Measurements from ENCODE around the gene ATP8A2. TPM values are rescaled to one million over a fixed set of nuclear protein-coding genes. Genes with fewer than 3 reads are reported as not detected.

Gene ATP8A2
- total RNA-seq, 1 donor from 2014 or later = 39.1 TPM

DNA sequence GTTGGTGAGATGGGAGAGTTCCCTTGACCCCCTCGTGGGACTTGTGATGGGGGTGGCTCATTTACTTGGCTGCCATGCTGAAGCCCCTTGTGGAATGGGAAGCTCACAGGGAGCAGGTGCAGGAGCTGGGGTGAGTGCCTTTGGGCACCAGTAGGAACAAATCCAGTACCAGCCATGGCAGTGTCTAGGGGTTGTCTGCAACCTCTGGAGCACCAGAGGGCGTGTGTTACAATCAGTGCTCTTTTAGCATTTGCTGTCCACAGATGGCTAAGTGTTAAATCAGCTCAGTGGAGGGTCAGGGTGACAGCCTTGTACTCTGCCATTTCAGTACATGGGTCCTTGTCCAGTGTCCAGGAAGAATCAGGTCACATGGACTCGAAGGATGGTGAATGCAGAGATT lies 75.6 kb downstream of the ATP8A2 start:
- Mint-ChIP-seq H3K36me3 (peaks cover 6% of the 10 kb centered on the region), H3K4me3 (no peak overlapping the region), H3K4me1 (peaks cover 20% of the 10 kb centered on the region), H3K27me3 (ENCODE audit: low read depth) (no peaks in the 10 kb centered on the region), H3K9me3 (peaks cover 21% of the 10 kb centered on the region), H3K27ac (no peak overlapping the region)
- TF ChIP-seq, protein P1, sequence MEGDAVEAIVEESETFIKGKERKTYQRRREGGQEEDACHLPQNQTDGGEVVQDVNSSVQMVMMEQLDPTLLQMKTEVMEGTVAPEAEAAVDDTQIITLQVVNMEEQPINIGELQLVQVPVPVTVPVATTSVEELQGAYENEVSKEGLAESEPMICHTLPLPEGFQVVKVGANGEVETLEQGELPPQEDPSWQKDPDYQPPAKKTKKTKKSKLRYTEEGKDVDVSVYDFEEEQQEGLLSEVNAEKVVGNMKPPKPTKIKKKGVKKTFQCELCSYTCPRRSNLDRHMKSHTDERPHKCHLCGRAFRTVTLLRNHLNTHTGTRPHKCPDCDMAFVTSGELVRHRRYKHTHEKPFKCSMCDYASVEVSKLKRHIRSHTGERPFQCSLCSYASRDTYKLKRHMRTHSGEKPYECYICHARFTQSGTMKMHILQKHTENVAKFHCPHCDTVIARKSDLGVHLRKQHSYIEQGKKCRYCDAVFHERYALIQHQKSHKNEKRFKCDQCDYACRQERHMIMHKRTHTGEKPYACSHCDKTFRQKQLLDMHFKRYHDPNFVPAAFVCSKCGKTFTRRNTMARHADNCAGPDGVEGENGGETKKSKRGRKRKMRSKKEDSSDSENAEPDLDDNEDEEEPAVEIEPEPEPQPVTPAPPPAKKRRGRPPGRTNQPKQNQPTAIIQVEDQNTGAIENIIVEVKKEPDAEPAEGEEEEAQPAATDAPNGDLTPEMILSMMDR (IDR thresholded peaks at IDR 0.05; ENCODE audit: unreplicated experiment) = no peak
- no peak for DNase-seq (ENCODE audit: low spot score in 2 of 2, unreplicated experiment in 2 of 2)

DNA sequence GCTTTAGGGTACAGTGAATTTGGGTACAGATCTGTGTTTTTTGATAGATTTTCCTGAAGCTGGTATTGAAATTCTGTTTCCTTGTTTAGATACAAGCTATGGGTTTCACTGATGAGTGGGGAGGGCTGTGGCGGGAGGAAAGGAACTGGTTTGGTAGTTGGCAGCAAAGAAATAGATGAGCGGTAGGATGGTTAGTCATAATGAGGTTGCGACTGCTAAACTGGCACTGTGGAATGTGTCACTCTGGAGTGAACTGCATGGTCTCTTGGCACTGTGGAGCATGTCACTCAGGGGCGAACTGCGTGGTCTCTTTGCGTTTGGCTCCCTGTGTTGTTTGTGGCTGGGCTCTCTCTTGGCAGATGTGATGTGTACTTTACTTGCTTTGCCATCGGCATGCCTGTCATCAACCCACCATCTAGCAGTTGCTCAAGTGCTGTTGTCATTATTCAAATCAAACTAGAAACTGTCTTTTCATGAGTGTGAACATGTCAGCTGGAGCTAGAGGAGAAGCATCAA lies 82.1 kb downstream of the ATP8A2 start:
- Mint-ChIP-seq H3K4me3 (no peak overlapping the region), H3K4me1 (peaks cover 6% of the 10 kb centered on the region), H3K36me3 (no peaks in the 10 kb centered on the region), H3K27me3 (ENCODE audit: low read depth) (peaks cover 6% of the 10 kb centered on the region), H3K9me3 (peaks cover 7% of the 10 kb centered on the region), H3K27ac (no peak overlapping the region)
- TF ChIP-seq, protein P1 (IDR thresholded peaks at IDR 0.05; ENCODE audit: unreplicated experiment) = no peak
- no peak for DNase-seq (ENCODE audit: low spot score in 2 of 2, unreplicated experiment in 2 of 2)

DNA sequence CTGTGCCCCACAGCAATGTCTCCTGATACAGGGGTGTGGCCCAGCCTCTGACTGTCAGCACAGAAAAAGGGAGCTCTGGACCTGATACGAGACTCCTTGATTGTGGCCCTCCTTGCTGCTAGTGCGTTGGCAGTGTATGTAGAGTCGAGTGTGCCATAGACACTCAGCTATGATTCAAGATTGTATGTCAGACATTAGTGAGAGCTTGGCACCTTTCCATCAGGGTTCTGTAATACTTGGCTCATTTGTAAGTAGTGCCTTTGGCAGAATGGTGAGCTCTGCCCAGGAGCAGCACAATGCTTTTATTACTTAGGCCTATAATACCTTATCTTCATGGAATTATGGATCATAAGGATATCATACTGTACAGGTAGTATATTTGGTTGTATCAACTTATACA lies 83.4 kb downstream of the ATP8A2 start:
- Mint-ChIP-seq H3K9me3 (peaks cover 7% of the 10 kb centered on the region), H3K27ac (no peak overlapping the region), H3K36me3 (no peaks in the 10 kb centered on the region), H3K4me3 (no peak overlapping the region), H3K4me1 (peaks cover 6% of the 10 kb centered on the region), H3K27me3 (ENCODE audit: low read depth) (peaks cover 6% of the 10 kb centered on the region)
- no peak for DNase-seq (ENCODE audit: low spot score in 2 of 2, unreplicated experiment in 2 of 2)
- TF ChIP-seq, protein P1 (IDR thresholded peaks at IDR 0.05; ENCODE audit: unreplicated experiment) = no peak

DNA sequence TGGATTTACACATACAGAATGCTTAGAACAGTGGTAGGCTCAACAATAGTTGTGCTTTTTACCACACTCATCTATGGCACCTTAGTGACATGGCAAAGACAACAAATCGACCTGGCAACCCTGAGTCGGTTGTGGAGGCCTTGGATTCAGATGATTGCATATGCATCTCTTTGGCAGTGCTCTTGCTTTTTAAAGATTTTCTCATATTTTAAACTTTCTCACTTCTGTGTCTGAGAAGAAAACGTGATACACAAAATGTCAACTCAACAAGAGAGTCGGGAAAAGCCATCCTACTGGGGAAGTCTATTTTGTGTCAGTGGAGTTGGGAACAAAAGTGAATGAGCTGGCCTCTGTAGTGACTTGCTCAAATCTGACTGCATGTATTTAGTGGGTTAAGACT lies 85.8 kb downstream of the ATP8A2 start:
- Mint-ChIP-seq H3K27me3 (ENCODE audit: low read depth) (peaks cover 6% of the 10 kb centered on the region), H3K4me3 (no peak overlapping the region), H3K4me1 (peaks cover 6% of the 10 kb centered on the region), H3K36me3 (no peaks in the 10 kb centered on the region), H3K9me3 (no peaks in the 10 kb centered on the region), H3K27ac (no peak overlapping the region)
- no peak for DNase-seq (ENCODE audit: low spot score in 2 of 2, unreplicated experiment in 2 of 2)
- TF ChIP-seq, protein P1 (IDR thresholded peaks at IDR 0.05; ENCODE audit: unreplicated experiment) = no peak

DNA sequence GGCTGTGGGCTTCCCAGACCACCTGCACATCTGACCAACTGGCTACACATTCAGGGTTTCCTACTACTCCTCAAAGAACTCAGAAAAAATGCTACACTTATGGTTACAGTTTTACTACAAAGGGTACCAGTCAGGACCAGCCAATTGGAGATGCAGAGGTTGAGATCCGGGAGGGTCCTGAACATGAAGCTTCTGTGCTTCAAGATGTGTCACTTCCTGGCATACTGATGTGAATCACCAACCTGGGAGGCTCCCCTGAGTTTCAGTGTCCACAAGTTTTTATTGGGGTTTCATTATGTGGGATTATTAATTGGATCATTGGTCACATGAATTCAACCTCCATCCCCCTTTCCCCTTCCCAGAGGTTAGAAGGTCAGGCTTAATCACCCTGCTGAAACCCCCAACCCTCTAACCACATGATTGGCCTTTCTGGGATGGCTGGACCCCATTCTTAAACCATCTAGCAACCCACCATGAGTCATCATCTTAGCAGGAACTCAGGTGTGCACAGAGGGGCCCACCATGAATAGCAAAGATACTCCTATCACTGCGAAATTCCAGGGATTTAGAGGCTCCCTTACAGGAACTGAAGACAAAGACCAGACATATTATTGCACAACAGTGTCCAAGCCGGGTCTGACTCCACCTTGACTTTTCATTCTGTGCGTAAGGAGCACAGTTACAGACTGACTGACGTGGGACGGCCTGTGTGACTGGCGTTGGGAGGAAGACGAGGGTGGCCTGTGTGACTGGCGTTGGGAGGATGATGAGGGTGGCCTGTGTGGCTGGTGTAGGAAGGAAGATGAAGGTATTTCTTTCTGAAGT lies 90.7 kb downstream of the ATP8A2 start:
- no peaks in the 10 kb centered on the region for H3K36me3 Mint-ChIP-seq
- no peak for DNase-seq (ENCODE audit: low spot score in 2 of 2, unreplicated experiment in 2 of 2)
- H3K27ac Mint-ChIP-seq = no peak overlapping the region
- TF ChIP-seq, protein P1 (IDR thresholded peaks at IDR 0.05; ENCODE audit: unreplicated experiment) = no peak
- H3K9me3 Mint-ChIP-seq = no peaks in the 10 kb centered on the region
- no peak overlapping the region for H3K4me3 Mint-ChIP-seq
- H3K27me3 Mint-ChIP-seq (ENCODE audit: low read depth) = peaks cover 17% of the 10 kb centered on the region
- H3K4me1 Mint-ChIP-seq = peaks cover 9% of the 10 kb centered on the region

All from mesothelial cell of epicardium (in vitro differentiated cells).